Neural cell (in vitro differentiated cells): ENCODE measurements around the gene PRRX2. TPM values are rescaled to one million over a fixed set of nuclear protein-coding genes. Genes with fewer than 3 reads are reported as not detected.

Experiments used
- H2AFZ ChIP-seq: fragments of 200-600, 300-800 bp; sonication (generic), shearing (Covaris generic); 2 replicates; pipeline ENCODE4 v1.6.0; 2014; ENCODE audit warnings: low read depth, mild to moderate bottlenecking, antibody characterized with exemption, low read length, moderate library complexity
- H3F3A ChIP-seq: fragments of 200-600 bp; shearing (Covaris generic); 2 replicates; pipeline ENCODE4 v1.6.1; 2016; ENCODE audit warnings: mild to moderate bottlenecking, moderate library complexity, mixed read lengths, antibody characterized with exemption, low read length; ENCODE audit not compliant: insufficient read depth, poor library complexity, severe bottlenecking
- H3K27ac ChIP-seq: fragments of 200-600, 300-800 bp; sonication (generic), shearing (Covaris generic); 2 replicates; pipeline ENCODE4 v1.5.1; 2014; ENCODE audit warnings: mild to moderate bottlenecking, low read length, moderate library complexity
- H3K27me3 ChIP-seq: fragments of 300-800, 200-600 bp; sonication (generic), shearing (Covaris generic); 2 replicates; pipeline ENCODE4 v1.6.0; 2014; ENCODE audit warnings: mild to moderate bottlenecking, low read depth, low read length, moderate library complexity; ENCODE audit not compliant: insufficient read depth
- H3K36me3 ChIP-seq: fragments of 300-800, 200-600 bp; sonication (generic), shearing (Covaris generic); 2 replicates; pipeline ENCODE4 v1.5.1; 2014; ENCODE audit warnings: mild to moderate bottlenecking, antibody characterized with exemption, low read length, moderate library complexity; ENCODE audit not compliant: insufficient read depth
- H3K4me2 ChIP-seq: fragments of 300-800, 200-600 bp; sonication (generic), shearing (Covaris generic); 2 replicates; pipeline ENCODE4 v1.6.0; 2014; ENCODE audit warnings: mild to moderate bottlenecking, low read length
- H3K4me3 ChIP-seq: fragments of 300-800, 200-600 bp; sonication (generic), shearing (Covaris generic); 2 replicates; pipeline ENCODE4 v1.5.1; 2014; ENCODE audit warnings: mild to moderate bottlenecking, low read length, moderate library complexity
- H3K79me2 ChIP-seq: fragments of 200-600 bp; shearing (Covaris generic); replicated peaks from 2 replicates; pipeline ENCODE4 v1.6.0; 2014; ENCODE audit warnings: mild to moderate bottlenecking, low read length, moderate library complexity; ENCODE audit not compliant: insufficient read depth
- H3K9ac ChIP-seq: fragments of 300-800, 200-600 bp; sonication (generic), shearing (Covaris generic); 2 replicates; pipeline ENCODE4 v1.6.1; 2016; ENCODE audit warnings: mild to moderate bottlenecking, low read length, mixed read lengths
- H3K9me2 ChIP-seq: fragments of 200-600 bp; shearing (Covaris generic); 2 replicates; pipeline ENCODE4 v1.6.1; 2016; ENCODE audit warnings: mild to moderate bottlenecking, low read length, mixed read lengths; ENCODE audit not compliant: insufficient read depth
- H3K9me3 ChIP-seq: fragments of 200-600, 300-800 bp; sonication (generic), shearing (Covaris generic); 2 replicates; pipeline ENCODE4 v1.6.1; 2016; ENCODE audit warnings: mild to moderate bottlenecking, mixed run types, low read length, moderate library complexity, mixed read lengths
- H4K20me1 ChIP-seq: fragments of 200-600 bp; shearing (Covaris generic); 2 replicates; pipeline ENCODE4 v1.6.1; 2016; ENCODE audit warnings: mild to moderate bottlenecking, mixed run types; ENCODE audit not compliant: insufficient read depth
- CTCF ChIP-seq: fragments of 450-650 bp; IDR thresholded peaks from 2 replicates; pipeline ENCODE4 v1.5.1; 2014; ENCODE audit warnings: antibody characterized with exemption, mild to moderate bottlenecking, moderate library complexity; ENCODE audit not compliant: poor library complexity, severe bottlenecking
- EP300 ChIP-seq: fragments of 450-650 bp; conservative IDR thresholded peaks from 2 replicates; pipeline ENCODE4 v1.6.1; 2014; ENCODE audit warnings: antibody characterized with exemption, mild to moderate bottlenecking, moderate library complexity; ENCODE audit not compliant: poor library complexity, severe bottlenecking
- EZH2 ChIP-seq: fragments of 200-600, 300-800 bp; shearing (Covaris generic), sonication (generic); IDR thresholded peaks from 2 replicates; pipeline ENCODE4 v1.6.1; 2014; ENCODE audit warnings: antibody characterized with exemption, low read length, borderline replicate concordance, mild to moderate bottlenecking; ENCODE audit not compliant: insufficient read depth, poor library complexity, severe bottlenecking
- MXI1 ChIP-seq: fragments of 450-650 bp; conservative IDR thresholded peaks from 2 replicates; pipeline ENCODE4 v1.6.1; 2014; ENCODE audit warnings: antibody characterized with exemption, mild to moderate bottlenecking; ENCODE audit not compliant: poor library complexity, severe bottlenecking
- POLR2AphosphoS5 ChIP-seq: IDR thresholded peaks from 2 replicates; pipeline ENCODE4 v1.6.1; 2012
- RAD21 ChIP-seq: fragments of 450-650 bp; conservative IDR thresholded peaks from 2 replicates; pipeline ENCODE4 v1.6.1; 2014; ENCODE audit warnings: antibody characterized with exemption, mild to moderate bottlenecking, moderate library complexity
- REST ChIP-seq: IDR thresholded peaks from 2 replicates; pipeline ENCODE4 v1.6.1; 2012; ENCODE audit warnings: borderline replicate concordance
- SMC3 ChIP-seq: fragments of 450-650 bp; conservative IDR thresholded peaks from 2 replicates; pipeline ENCODE4 v1.6.1; 2014; ENCODE audit warnings: antibody characterized with exemption, mild to moderate bottlenecking, moderate library complexity; ENCODE audit not compliant: poor library complexity
- TAF1 ChIP-seq: IDR thresholded peaks from 2 replicates; pipeline ENCODE4 v1.6.1; 2012; ENCODE audit warnings: low read depth
- polyA plus RNA-seq: library from polyadenylated mRNA; depleted of rRNA; stranded (reverse); fragments of >200 nt; gene quantifications from 2 replicates; pipeline ENCODE4 v1.2.3, GENCODE V29; 2014

Gene PRRX2
- polyA plus RNA-seq, 1 donor from 2014 or later, result not detected

- Histone ChIP-seq H3K36me3 (no peaks in the 10 kb centered on the region), H4K20me1 (no peaks in the 10 kb centered on the region), H3K27me3 (peaks cover 16% of the 10 kb centered on the region), H3K9me2 (no peaks in the 10 kb centered on the region), H3K9ac (no peak overlapping the region), H3K79me2 (no peaks in the 10 kb centered on the region), H3K4me3 (no peak overlapping the region), H3K9me3 (no peaks in the 10 kb centered on the region), H3F3A (no peaks in the 10 kb centered on the region), H2AFZ (no peak overlapping the region), H3K4me2 (no peak overlapping the region), H3K27ac (no peak overlapping the region)
- no peak for TF ChIP-seq MXI1
Observed at GRCh38 chr9:129671065-129671464, 5.6 kb downstream of the PRRX2 start.

- peaks cover 12% of the 10 kb centered on the region for H3K27me3 ChIP-seq
- no peak overlapping the region for H3K27ac ChIP-seq
- no peaks in the 10 kb centered on the region for H3K36me3 ChIP-seq
- no peak overlapping the region for H3K9ac ChIP-seq
- H3F3A ChIP-seq, result no peaks in the 10 kb centered on the region
- H3K4me3 ChIP-seq, result no peak overlapping the region
- H2AFZ ChIP-seq, result no peak overlapping the region
- H3K9me3 ChIP-seq, result no peaks in the 10 kb centered on the region
- TF ChIP-seq SMC3, result no peak
- no peak for TF ChIP-seq EZH2
- TF ChIP-seq MXI1, result no peak
- no peak for TF ChIP-seq CTCF
- TF ChIP-seq TAF1, result no peak
- no peak for TF ChIP-seq POLR2AphosphoS5
- TF ChIP-seq REST, result no peak
- TF ChIP-seq RAD21, result no peak
- TF ChIP-seq EP300, result no peak
- no peaks in the 10 kb centered on the region for H4K20me1 ChIP-seq
- no peak overlapping the region for H3K4me2 ChIP-seq
- no peaks in the 10 kb centered on the region for H3K79me2 ChIP-seq
- H3K9me2 ChIP-seq, result no peaks in the 10 kb centered on the region
Observed at GRCh38 chr9:129671519-129671918, 6.1 kb downstream of the PRRX2 start.

- H3F3A ChIP-seq, result no peaks in the 10 kb centered on the region
- no peak overlapping the region for H2AFZ ChIP-seq
- H3K9me2 ChIP-seq, result no peaks in the 10 kb centered on the region
- H3K36me3 ChIP-seq, result no peaks in the 10 kb centered on the region
- no peaks in the 10 kb centered on the region for H3K79me2 ChIP-seq
- no peak overlapping the region for H3K9ac ChIP-seq
- no peaks in the 10 kb centered on the region for H3K9me3 ChIP-seq
- no peak overlapping the region for H3K27ac ChIP-seq
- no peak overlapping the region for H3K4me2 ChIP-seq
- H4K20me1 ChIP-seq, result no peaks in the 10 kb centered on the region
- TF ChIP-seq SMC3, result no peak
- no peak for TF ChIP-seq RAD21
- no peak for TF ChIP-seq REST
- TF ChIP-seq EP300, result no peak
- TF ChIP-seq TAF1, result no peak
- TF ChIP-seq EZH2, result no peak
- TF ChIP-seq POLR2AphosphoS5, result no peak
- no peak for TF ChIP-seq CTCF
- TF ChIP-seq MXI1, result no peak
- H3K4me3 ChIP-seq, result no peak overlapping the region
- peaks cover 1% of the 10 kb centered on the region for H3K27me3 ChIP-seq
Observed at GRCh38 chr9:129672702-129673101, 7.3 kb downstream of the PRRX2 start.
